Sigmoid colon (tissue), 7 donors: ENCODE measurements around the gene MRPL21. TPM values are rescaled to one million over a fixed set of nuclear protein-coding genes. Genes with fewer than 3 reads are reported as not detected.

ENCODE experiments used
- DNase-seq: peaks from one replicate; pipeline ENCODE4 v3.0.0-alpha.2; 2019
- H3K27ac ChIP-seq, 4 donors: fragments of 200-600 bp; sonication (generic); one replicate each; pipeline ENCODE4 v1.5.1; 2016 to 2019; ENCODE audit warnings: mild to moderate bottlenecking in 1 of 4
- H3K27me3 ChIP-seq, 3 donors: fragments of 200-600 bp; sonication (generic); one replicate each; pipeline ENCODE4 v1.5.1; 2019; ENCODE audit warnings: mild to moderate bottlenecking in 1 of 3
- H3K36me3 ChIP-seq, 4 donors: fragments of 200-600 bp; sonication (generic); one replicate each; pipeline ENCODE4 v1.5.1; 2016 to 2019
- H3K4me1 ChIP-seq, 4 donors: fragments of 200-600 bp; sonication (generic); one replicate each; pipeline ENCODE4 v1.5.1; 2017 to 2019
- H3K4me3 ChIP-seq, 4 donors: fragments of 200-600 bp; sonication (generic); one replicate each; pipeline ENCODE4 v1.5.1; 2017 to 2019; ENCODE audit warnings: mild to moderate bottlenecking in 2 of 4, moderate library complexity in 1 of 4
- H3K9me3 ChIP-seq, 4 donors: fragments of 200-600 bp in 3 of 4; sonication (generic) in 3 of 4; one replicate each; pipeline versions ENCODE4 v1.5.1 to v1.6.1; 2013 to 2019
- EP300 ChIP-seq, 4 donors: sonication (generic); formaldehyde crosslinking; IDR thresholded peaks; one replicate each; pipeline ENCODE4 v1.6.1; 2017; ENCODE audit warnings: antibody characterized with exemption in 4 of 4
- POLR2A ChIP-seq, 2 donors: fragments of 450-650 bp; IDR thresholded peaks; one replicate each; pipeline ENCODE4 v1.6.1; 2016; ENCODE audit warnings: antibody characterized with exemption in 2 of 2, mild to moderate bottlenecking in 2 of 2, moderate library complexity in 2 of 2
- POLR2AphosphoS5 ChIP-seq, 4 donors: sonication (generic); formaldehyde crosslinking; IDR thresholded peaks; one replicate each; pipeline ENCODE4 v1.6.1; 2017; ENCODE audit warnings: antibody characterized with exemption in 4 of 4
- WGBS, 2 donors: extraction: QIAGEN DNeasy Blood & Tissue Kit; methylation state at CpG; one replicate each; pipeline ENCODE4 v1.1.7; 2013; 5-methylcytosine and 5-hydroxymethylcytosine counted together
- intact Hi-C: fragments of 100-400 bp; cut with DNase I; formaldehyde crosslinking; loops from one replicate; pipeline ENCODE4 v1.15.1; 2023
- polyA plus RNA-seq, 3 donors: library from polyadenylated mRNA; stranded (reverse); fragments of 200-250 nt; gene quantifications; one replicate each; pipeline ENCODE4 v1.2.3, GENCODE V29; 2013
- total RNA-seq, 4 donors: library from RNA; depleted of rRNA; stranded (reverse); fragments of >200 nt; gene quantifications; one replicate each; pipeline ENCODE4 v1.1.0, GENCODE V29; 2016
- TF ChIP-seq, protein P1 (sequence below), 4 experiments: fragments of 450-650 bp in 3 of 4; fragments of 200-600 bp in 1 of 4; IDR thresholded peaks; one replicate each; pipeline ENCODE4 v1.5.1; 2016 to 2019; ENCODE audit warnings: antibody characterized with exemption in 4 of 4, mild to moderate bottlenecking in 3 of 4, moderate library complexity in 2 of 4
- donor health status: healthy with polysubstance abuse.
- donor health status: Bipolar disorder and iron deficiency.
- donor health status: healthy.

The MRPL21 gene
- total and polyA plus RNA-seq, 7 donors: 53.7 to 134 (median 99.1) TPM

DNA sequence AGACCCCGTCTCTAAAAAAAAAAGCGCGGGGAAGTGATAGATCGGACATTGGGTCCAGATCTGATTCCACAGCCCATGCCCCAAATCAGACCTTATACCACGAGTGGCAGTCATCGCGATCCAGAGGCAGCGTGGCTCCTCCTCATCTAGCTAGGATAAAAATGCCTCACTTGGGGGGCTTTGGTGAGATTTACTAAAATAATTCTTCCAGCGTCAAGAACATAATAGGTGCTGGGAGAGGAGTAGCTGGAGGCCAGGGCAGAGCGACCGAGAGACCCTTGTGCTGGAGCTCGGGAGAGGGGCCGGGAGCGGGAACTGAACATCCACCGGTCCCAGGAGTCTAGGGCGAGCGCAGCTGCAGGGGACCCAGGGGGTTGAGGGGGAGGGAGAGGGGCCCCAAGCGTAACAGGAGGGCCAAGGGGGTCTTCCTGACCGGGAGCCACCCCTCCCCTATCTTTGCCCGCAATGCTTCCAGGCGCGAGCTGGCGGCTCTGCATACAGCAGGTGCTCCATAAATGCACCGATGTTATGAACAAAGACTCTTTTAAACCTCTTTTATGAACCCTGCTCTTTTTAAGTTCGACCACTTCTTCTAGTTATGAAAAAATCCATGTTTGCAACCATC lies 61.1 kb downstream of the MRPL21 start:
- no peaks in the 10 kb centered on the region for H3K36me3 ChIP-seq
- H3K4me1 ChIP-seq: peaks cover 0 to 54% (median 49%) of the 10 kb centered on the region in 4 donors
- intact Hi-C loops: loop anchor here (5.0 to 10.0 kb wide), 4 partner anchors 60 to 378 kb away; partner anchors contain the start of genes IGHMBP2, MRGPRF, MRPL21 and PPP6R3
- no peaks in the 10 kb centered on the region for H3K9me3 ChIP-seq
- H3K27me3 ChIP-seq: no peaks in the 10 kb centered on the region
- TF ChIP-seq, protein P1, sequence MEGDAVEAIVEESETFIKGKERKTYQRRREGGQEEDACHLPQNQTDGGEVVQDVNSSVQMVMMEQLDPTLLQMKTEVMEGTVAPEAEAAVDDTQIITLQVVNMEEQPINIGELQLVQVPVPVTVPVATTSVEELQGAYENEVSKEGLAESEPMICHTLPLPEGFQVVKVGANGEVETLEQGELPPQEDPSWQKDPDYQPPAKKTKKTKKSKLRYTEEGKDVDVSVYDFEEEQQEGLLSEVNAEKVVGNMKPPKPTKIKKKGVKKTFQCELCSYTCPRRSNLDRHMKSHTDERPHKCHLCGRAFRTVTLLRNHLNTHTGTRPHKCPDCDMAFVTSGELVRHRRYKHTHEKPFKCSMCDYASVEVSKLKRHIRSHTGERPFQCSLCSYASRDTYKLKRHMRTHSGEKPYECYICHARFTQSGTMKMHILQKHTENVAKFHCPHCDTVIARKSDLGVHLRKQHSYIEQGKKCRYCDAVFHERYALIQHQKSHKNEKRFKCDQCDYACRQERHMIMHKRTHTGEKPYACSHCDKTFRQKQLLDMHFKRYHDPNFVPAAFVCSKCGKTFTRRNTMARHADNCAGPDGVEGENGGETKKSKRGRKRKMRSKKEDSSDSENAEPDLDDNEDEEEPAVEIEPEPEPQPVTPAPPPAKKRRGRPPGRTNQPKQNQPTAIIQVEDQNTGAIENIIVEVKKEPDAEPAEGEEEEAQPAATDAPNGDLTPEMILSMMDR (IDR thresholded peaks at IDR 0.05): no peak
- TF ChIP-seq EP300 (IDR thresholded peaks at IDR 0.05) (no peak), POLR2AphosphoS5 (IDR thresholded peaks at IDR 0.05) (no peak), POLR2A (IDR thresholded peaks at IDR 0.05) (no peak)
- DNase-seq: no peak
- WGBS, 2 donors: 36 to 72% methylated on average over 25 of the region's 25 CpGs
- peak overlapping the region; percentile 94 to 98 (median 95) for H3K27ac ChIP-seq
- H3K4me3 ChIP-seq: peak overlapping the region; percentile 31 to 92 (median 81)

DNA sequence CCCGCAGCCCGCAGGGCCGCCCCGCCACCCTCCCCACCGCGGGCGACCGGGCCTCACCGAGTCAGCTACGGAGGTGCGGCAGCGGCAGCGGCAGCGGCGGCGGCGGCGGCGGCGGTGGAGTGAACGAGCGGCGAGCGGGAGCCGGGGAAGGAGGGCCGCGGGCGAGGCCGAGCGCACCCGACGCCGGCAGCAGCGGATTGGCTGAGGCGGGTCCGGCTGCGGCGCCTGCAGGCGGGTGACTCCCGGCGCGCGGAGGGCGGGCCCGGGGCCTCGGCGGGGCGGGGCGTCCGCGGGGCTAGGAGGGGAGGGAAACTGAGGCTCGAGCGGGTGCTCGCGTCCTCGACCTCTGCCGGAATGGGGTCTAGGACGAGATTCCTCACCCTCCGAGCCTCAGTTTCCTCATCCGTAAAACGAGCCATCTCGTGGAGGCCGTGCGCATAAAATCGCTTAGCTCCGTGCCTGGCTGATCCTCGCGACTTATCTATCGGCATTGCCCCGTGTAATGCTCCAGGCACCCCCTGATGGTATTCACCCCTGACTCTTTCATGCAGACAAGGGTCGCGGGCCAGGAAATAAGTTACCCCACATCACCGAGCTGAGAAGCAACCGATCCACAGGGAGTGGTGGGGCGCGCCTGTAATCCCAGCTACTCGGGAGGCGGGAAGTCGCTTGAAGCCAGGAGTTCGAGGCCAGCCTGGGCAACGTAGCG lies 61.8 kb downstream of the MRPL21 start, which contains the start of gene CPT1A:
Gene CPT1A (minus strand): TSS at position 199 of the 709 bp plus-strand sequence. CDS start 26,442 bp downstream, outside the sequence.
- H3K27me3 ChIP-seq: no peaks in the 10 kb centered on the region
- peak; percentile 90 for DNase-seq
- H3K4me1 ChIP-seq: peaks cover 0 to 60% (median 56%) of the 10 kb centered on the region in 4 donors

More for the DNA sequence above, 61.8 kb downstream of the MRPL21 start, which contains the start of gene CPT1A:
- no peaks in the 10 kb centered on the region for H3K9me3 ChIP-seq
- TF ChIP-seq POLR2AphosphoS5 (IDR thresholded peaks at IDR 0.05): peak; percentile 63 to 84 (median 76)
- TF ChIP-seq POLR2A (IDR thresholded peaks at IDR 0.05): no peak
- TF ChIP-seq, protein P1 (IDR thresholded peaks at IDR 0.05): no peak
- no peak for TF ChIP-seq EP300 (IDR thresholded peaks at IDR 0.05)
- H3K4me3 ChIP-seq: peak within 1 kb of the TSS; percentile 77 to 92 (median 87)
- intact Hi-C loops: loop anchor here (5.0 to 10.0 kb wide), 4 partner anchors 60 to 377 kb away; partner anchors contain the start of genes IGHMBP2, MRGPRF, MRPL21 and PPP6R3
- no peaks in the 10 kb centered on the region for H3K36me3 ChIP-seq
- WGBS, 2 donors: 4% methylated on average over 82 of the region's 82 CpGs
- peak within 1 kb of the TSS; percentile 94 to 98 (median 95) for H3K27ac ChIP-seq

Other genes starting within 250 kb of the MRPL21 start
- gene GAL, start 219.3 kb downstream of the MRPL21 start, total RNA-seq: 10 to 100 TPM in 3 of 4 donors, 1 to 10 TPM in 1; 4.1 to 11.8 (median 11.4) TPM
- 10 to 100 TPM in 1 of 3 donors, not detected in 2; 12.9 TPM for gene GAL, start 219.3 kb downstream of the MRPL21 start, polyA plus RNA-seq
- gene TESMIN, start 152.3 kb downstream of the MRPL21 start, total RNA-seq: not detected
- 1 to 10 TPM; 2.3 to 6.3 (median 4.8) TPM for gene TESMIN, start 152.3 kb downstream of the MRPL21 start, polyA plus RNA-seq
- gene CPT1A, start 61.9 kb downstream of the MRPL21 start, total RNA-seq: 10 to 100 TPM; 31.6 to 87.8 (median 50.4) TPM
- 10 to 100 TPM; 12.0 to 56.5 (median 22.0) TPM for gene CPT1A, start 61.9 kb downstream of the MRPL21 start, polyA plus RNA-seq
- 10 to 100 TPM; 12.2 to 41.3 (median 30.4) TPM for gene IGHMBP2, start 59 bp upstream of the MRPL21 start, total RNA-seq
- gene IGHMBP2, start 59 bp upstream of the MRPL21 start, polyA plus RNA-seq: 10 to 100 TPM in 1 of 3 donors, 1 to 10 TPM in 2; 5.4 to 15.7 (median 8.1) TPM
- gene MRGPRD, start 77.2 kb upstream of the MRPL21 start, total RNA-seq: 1 to 10 TPM in 3 of 4 donors, not detected in 1; 1.9 to 2.2 (median 2.1) TPM
- gene MRGPRD, start 77.2 kb upstream of the MRPL21 start, polyA plus RNA-seq: not detected
- 100 to 1,000 TPM; 118 to 263 (median 138) TPM for gene MRGPRF, start 109.4 kb upstream of the MRPL21 start, total RNA-seq
- 10 to 100 TPM in 1 of 3 donors, 1 to 10 TPM in 2; 1.8 to 18.7 (median 4.2) TPM for gene MRGPRF, start 109.4 kb upstream of the MRPL21 start, polyA plus RNA-seq
- gene TPCN2, start 145.1 kb upstream of the MRPL21 start, total RNA-seq: 10 to 100 TPM; 17.5 to 43.5 (median 25.3) TPM
- 10 to 100 TPM in 1 of 3 donors, 1 to 10 TPM in 2; 1.6 to 14.4 (median 1.8) TPM for gene TPCN2, start 145.1 kb upstream of the MRPL21 start, polyA plus RNA-seq